Measurements from ENCODE around the gene CBLC.

DNA sequence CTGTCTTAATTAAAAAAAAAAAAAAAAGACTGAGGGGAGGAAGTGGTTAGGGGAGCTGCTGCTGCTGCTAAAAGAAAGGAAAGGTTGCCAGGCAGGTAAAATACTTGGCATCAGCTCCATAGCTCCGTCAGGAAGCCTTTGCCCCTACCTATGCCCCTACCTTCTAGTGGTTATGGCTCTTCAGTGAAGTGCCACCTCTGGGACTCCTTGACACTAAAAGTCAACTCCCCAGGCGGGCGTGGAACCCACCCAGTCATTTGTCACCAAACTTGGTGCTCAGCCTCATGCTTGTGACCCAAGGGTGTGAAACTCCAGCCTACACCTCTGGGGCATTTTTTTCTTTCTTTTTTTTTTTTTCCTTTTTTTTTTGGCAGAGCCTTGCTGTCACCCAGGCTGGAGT, 63.5 kb downstream of the CBLC start:
- no peak for TF ChIP-seq EZH2 (IDR thresholded peaks at IDR 0.05; ENCODE audit: low read length)
- TF ChIP-seq, protein P1, sequence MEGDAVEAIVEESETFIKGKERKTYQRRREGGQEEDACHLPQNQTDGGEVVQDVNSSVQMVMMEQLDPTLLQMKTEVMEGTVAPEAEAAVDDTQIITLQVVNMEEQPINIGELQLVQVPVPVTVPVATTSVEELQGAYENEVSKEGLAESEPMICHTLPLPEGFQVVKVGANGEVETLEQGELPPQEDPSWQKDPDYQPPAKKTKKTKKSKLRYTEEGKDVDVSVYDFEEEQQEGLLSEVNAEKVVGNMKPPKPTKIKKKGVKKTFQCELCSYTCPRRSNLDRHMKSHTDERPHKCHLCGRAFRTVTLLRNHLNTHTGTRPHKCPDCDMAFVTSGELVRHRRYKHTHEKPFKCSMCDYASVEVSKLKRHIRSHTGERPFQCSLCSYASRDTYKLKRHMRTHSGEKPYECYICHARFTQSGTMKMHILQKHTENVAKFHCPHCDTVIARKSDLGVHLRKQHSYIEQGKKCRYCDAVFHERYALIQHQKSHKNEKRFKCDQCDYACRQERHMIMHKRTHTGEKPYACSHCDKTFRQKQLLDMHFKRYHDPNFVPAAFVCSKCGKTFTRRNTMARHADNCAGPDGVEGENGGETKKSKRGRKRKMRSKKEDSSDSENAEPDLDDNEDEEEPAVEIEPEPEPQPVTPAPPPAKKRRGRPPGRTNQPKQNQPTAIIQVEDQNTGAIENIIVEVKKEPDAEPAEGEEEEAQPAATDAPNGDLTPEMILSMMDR (optimal IDR thresholded peaks at IDR 0.05 in 1 of 3, IDR thresholded peaks at IDR 0.05 in 1 of 3, conservative IDR thresholded peaks at IDR 0.05 in 1 of 3; ENCODE audit: extremely low read depth in 1 of 3, insufficient read depth in 2 of 3, low read length in 3 of 3), result no peak

All from keratinocyte (primary cell).